GM21423 (cell line): ENCODE measurements around the gene RELCH.
"Not testable (repeated sequence)": the region's sequence is repeated elsewhere in the genome, so short reads cannot be mapped to it uniquely, and the experiment has no call there.

Source experiments
- ATAC-seq: cut with Tn5 transposase; IDR thresholded peaks from one replicate; pipeline ENCODE4 v1.9.1; 2021; ENCODE audit warnings: mild to moderate bottlenecking, moderate library complexity; ENCODE audit not compliant: unreplicated experiment

Gene RELCH, protein sequence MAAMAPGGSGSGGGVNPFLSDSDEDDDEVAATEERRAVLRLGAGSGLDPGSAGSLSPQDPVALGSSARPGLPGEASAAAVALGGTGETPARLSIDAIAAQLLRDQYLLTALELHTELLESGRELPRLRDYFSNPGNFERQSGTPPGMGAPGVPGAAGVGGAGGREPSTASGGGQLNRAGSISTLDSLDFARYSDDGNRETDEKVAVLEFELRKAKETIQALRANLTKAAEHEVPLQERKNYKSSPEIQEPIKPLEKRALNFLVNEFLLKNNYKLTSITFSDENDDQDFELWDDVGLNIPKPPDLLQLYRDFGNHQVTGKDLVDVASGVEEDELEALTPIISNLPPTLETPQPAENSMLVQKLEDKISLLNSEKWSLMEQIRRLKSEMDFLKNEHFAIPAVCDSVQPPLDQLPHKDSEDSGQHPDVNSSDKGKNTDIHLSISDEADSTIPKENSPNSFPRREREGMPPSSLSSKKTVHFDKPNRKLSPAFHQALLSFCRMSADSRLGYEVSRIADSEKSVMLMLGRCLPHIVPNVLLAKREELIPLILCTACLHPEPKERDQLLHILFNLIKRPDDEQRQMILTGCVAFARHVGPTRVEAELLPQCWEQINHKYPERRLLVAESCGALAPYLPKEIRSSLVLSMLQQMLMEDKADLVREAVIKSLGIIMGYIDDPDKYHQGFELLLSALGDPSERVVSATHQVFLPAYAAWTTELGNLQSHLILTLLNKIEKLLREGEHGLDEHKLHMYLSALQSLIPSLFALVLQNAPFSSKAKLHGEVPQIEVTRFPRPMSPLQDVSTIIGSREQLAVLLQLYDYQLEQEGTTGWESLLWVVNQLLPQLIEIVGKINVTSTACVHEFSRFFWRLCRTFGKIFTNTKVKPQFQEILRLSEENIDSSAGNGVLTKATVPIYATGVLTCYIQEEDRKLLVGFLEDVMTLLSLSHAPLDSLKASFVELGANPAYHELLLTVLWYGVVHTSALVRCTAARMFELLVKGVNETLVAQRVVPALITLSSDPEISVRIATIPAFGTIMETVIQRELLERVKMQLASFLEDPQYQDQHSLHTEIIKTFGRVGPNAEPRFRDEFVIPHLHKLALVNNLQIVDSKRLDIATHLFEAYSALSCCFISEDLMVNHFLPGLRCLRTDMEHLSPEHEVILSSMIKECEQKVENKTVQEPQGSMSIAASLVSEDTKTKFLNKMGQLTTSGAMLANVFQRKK

DNA sequence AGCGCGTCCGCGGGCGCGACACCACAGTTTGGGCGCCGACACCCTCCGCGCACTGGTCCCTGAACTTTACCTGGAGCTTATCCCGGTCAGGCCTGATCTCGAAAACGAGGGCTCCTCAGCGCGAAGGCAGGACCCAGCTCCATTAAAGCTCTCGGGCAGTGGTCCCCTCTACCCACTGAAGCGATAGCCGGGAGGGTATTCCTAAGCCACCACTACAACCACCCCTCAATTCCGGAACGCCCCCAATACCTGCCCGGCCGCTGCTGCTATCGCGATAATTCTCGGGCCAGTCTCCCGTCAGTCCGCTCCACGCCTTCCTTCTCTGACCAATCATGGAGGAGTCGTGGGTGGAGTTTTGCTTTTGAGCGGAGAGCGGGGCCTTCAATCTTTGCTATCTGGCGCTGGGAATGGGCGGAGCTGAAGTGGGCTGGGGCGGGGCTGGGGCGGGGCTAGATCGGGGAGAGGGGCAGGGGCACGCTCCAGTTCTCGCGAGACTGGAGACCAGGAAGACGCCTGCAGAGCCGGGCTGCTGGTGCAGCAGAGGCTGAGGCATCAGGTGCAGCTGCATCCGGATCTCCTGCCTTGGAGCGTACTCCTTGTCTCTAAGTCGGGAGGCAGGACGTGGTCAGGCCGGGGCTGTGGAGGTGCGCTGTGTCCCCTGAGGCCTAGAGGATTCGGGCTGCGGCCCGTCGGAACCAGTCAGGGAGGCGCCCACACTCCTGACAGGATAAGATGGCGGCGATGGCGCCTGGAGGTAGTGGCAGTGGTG is at the start of gene RELCH, which contains the start of gene PIGN:
RELCH (plus strand) TSS at position 482 of the 769 bp plus-strand sequence; CDS start at position 733, 251 bp downstream.
PIGN (minus strand) TSS at position 283 of the 769 bp plus-strand sequence. CDS start 25,703 bp downstream, outside the sequence.
- peak; percentile 91 for ATAC-seq

DNA sequence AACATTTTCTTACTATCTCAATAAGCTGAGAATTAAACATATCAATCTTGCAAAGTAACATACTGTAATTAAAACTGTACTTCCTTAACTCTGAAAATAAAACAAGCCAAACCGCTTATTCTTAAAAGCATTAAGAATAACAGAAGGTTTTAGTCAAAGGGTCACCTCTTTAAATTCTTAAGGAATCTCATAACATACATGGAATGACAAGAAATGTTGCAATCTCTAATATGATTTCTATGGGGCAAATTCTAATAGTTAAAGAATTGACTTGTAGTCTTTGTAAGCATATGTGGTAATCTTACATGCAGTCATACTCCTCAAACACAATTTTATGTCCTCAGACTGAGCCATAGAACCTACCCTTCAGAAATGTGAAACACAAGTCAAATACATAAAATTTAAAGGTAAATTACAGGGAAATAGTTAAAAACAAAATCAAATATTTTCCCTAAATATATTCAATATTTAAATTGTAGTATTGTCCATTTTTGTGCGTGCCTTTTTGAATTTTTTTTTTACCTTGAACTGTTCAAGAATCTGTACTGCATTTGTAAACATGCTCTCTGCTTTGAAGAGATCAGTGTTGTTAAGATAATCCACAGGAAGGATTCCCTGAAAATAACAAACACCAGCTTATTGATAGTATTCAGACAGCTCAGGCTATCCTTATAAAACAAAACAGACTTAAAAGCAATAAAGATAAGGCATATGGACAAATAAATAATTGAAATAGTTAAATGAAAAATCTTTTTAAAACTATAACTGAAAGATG is 48.4 kb upstream of the RELCH start:
- ATAC-seq, result no peak

DNA sequence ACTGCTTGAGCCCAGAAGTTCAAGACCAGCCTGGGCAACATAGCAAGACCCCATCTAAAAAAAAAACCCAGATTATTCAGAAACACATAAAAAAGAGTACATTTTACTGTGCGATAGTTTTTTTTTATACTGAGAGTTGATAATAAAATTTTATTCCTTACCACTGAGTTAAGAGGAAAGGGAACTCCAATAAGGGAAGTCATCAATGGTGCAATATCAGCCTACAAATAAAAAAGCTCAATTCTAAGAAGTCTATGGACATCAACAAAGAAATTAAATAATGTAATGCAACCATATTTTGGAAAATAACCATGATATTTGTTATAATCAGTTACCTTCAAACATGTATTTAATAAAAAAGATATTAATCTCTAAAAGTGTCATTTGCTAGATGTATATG is 46.8 kb upstream of the RELCH start:
- ATAC-seq, result no peak

DNA sequence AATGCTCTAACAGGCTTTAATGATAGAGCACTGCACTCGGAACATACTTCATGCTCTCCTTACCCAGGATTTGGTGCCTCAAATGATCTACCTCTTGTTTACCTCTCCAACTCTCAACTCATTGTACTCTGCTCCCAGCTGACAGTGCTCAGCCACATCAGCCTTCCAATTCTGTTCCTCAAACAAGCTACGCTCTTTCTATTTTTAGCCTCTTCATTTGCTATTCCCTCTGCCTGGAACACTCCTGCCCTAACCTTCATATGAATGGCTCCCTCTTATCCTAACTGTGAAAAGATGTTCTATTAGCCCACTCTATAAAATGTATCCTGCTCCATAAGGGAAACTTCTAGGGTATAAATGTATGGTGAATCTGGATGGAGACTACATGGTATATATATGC is 42.7 kb upstream of the RELCH start:
- no peak for ATAC-seq

DNA sequence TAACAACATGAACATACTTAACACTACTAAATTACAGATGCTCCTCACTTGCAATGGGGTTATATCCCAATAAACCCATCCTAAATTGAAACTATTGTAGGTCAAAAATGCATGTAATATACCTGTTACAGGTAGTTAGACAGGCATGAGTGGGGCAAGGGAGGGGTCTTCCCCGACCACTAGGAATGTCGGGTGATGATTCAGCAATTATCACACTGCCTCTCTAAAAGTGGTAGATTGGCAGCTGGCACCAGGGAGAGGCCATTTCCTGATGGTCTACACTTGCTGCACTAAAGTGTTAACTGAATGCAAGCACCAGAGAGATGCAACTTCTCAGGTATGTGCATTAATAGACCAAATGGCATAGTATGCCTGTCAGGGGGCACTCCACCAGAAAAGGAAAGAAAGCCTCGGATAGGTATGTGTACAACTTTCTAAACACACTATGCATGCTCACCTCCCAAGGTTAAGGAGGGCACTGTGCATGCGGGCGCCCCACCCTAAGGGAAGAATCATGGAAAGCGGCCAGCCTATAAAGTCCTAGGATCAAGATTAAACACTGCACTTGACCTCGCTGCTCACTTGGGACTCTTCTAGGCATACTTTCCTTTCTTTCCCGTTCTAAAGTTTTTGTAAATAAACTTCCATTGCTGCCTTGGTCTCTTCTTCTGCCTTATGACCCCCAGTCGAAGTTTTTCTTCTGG is 35.8 kb upstream of the RELCH start:
- ATAC-seq, result no peak

DNA sequence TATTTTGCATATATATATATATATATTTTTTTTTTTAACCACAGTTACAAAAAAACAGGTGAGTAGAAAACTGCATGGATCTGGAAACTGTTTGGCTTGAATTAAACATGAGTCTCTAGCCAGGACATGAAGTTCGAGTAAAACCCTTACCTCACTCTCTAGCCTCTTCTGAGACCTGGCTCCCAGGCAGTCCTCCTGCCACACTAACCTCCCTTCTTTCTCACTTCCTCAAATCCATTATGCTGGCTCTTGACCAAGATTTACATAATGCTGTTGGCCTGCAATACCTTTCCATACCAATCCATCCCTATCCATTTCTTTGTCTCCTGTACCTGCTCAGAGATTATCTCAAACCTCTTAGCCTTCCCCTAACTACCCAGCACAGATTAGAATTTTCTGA is 34.2 kb upstream of the RELCH start:
- peak; percentile 62 for ATAC-seq

DNA sequence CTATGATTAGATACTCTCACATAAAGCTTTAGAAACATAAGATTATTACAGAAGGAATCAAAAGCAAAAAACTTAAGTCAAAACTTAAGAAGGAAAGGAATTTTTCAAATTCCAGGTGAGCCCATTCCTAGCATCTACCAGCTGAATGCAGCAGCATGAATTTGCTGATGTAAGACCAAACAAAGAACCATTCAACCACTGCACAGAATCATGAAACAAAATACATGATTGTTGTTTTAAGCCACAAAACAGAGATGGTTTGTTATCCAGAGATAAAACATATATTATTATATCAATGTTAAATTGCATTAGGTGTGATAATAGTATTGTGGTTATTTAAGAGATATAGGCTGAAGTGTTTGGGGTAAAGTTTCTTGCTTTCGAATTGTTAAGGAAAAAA is 29.2 kb upstream of the RELCH start:
- no peak for ATAC-seq

DNA sequence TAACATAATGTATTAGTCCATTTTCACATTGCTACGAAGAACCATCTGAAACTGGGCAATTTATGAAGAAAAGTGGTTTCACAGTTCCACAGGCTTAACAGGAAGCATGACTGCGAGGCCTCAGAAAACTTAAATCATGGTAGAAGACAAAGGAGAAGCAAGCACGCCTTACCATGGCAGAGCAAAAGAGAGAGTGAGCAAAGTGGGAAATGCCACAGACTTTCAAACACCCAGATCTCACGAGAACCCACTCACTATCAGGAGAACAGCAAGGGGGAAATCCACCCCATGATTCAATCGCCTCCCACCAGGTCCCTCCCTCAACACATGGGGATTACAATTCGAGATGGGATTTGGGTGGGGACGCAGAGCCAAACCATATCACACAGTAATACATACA is 22.7 kb upstream of the RELCH start:
- ATAC-seq, result no peak

DNA sequence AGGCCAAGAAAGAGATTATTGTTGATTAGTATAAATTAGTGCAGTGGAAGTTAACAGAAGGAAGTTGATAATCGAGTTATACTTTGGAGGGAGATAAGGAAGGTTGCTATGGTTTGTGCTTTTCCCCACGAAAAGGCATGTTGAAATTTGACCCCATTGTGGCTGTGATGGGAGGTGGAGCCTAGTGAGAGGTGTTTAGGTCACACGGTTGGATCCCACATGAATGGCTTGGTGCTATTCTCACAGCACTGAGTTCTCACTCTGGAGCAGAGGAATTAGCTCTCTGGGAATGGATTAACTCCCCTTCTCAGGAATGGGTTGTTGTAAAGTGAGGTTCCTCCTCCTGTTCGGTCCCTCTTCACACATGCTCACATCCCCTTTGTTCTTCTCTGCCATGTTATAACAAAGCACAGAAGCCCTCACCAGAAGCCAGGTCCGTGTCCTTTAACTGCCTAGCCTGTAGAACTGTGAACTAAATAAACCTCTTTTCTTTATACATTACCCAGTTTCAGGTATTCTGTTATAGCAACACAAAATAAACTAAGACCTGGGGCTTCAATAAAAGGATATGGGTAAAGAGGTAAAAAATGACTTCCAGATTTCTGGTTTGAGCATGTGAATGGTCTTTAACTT is 22.1 kb upstream of the RELCH start:
- ATAC-seq, result no peak

DNA sequence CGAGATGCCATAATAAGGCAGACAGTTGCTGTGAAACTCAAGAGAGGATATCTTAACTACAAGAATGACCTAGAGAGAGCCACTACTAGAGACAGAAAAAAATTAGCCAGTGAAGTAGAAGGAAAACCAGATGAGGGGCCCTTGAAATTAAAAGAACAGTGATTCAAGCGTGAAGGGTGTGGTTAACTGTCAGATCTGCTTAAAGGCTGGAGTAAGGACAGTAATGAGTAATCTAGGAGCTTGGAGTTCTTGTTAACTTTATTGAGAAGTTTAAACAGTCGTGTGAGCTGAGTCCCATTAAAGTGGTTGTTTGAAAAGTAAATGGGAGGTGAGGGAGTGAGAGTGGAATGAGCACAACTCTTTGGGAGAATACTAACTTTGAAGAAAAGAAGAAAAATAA is 21.5 kb upstream of the RELCH start:
- no peak for ATAC-seq

DNA sequence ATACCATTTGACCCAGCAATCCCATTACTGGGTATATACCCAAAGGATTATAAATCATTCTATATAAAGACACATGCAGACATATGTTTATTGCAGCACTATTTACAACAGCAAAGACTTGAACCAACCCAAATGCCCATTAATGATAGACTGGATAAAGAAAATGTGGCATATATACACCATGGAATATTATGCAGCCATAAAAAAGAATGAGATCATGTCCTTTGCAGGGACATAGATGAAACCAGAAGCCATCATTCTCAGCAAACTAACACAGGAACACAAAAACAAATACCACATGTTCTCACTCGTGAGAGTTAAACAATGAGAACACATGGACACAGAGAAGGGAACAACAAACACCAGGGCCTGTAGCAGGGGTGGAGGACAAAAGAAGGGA is 20.5 kb upstream of the RELCH start:
- not testable (repeated sequence) for ATAC-seq

DNA sequence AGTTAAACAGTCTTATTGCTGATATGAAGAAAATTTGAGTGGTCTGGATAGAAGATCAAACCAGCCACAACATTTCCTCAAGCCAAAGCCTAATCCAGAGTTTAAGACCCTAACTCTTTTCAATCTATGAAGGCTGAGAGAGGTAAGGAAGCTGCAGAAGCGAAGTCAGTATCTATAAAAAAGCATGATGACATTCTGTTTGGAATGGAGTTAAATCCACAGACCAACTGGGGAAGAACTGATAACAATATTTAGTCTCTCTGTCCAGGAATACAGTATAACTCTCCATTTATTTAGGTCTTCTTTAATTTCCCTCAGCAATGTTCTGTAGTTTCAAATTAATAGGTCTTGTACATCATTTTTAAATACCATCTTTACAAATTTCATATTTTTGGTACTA is 16.2 kb upstream of the RELCH start:
- no peak for ATAC-seq

DNA sequence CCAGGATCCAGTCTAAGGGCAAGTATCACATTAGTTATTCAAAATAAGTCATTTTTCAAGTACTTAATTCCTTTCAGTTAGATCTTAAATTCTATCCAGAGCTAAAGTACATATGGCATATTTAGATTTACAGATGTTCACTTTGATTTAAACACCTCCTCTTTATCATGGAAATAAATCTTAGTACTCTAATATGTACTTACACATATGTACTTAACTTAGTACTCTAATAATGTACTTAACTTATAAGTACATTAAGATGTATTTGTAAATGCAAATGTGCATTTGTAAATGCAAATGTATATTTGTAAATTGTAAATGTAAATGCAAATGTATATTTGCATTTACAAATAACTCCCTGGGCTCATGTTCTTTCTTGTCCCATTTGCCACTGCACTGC is 14.8 kb upstream of the RELCH start:
- no peak for ATAC-seq

DNA sequence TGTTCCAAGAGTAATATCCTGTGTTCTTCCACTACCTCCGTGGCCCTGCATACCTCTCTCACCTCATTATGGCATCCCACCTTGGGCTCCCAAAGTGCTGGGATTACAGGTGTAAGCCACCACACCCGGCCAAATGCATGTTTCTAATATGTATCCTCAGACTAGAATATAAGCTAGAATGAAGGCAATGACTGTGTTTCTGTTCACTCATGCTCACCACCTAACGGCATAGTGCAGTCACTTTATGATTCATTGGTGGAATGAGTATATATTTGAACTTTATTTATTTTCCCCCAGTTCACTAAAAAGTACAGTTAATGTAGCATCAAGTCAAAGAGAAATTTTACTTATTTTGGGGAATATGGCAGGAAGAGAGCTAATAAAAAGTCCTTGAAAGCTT is 11.5 kb upstream of the RELCH start:
- no peak for ATAC-seq

DNA sequence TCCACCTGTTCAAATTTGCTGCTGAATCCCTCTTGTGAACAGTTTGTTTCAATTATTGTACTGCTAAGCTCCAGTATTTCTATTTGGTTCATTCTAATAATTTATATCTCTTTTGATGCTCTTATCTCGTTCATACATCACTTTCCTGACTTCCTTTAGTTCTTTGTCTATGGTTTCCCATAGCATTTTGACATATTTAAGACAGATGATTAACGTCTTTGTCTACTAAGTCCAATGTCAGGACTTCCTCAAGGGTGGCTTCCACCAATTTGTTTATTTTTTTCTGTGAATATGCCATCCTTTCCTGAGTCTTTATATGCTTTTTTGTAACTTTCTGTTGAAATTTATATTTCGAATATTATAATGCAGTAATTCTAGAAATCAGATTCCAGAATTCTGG is 9.8 kb upstream of the RELCH start:
- ATAC-seq, result no peak

DNA sequence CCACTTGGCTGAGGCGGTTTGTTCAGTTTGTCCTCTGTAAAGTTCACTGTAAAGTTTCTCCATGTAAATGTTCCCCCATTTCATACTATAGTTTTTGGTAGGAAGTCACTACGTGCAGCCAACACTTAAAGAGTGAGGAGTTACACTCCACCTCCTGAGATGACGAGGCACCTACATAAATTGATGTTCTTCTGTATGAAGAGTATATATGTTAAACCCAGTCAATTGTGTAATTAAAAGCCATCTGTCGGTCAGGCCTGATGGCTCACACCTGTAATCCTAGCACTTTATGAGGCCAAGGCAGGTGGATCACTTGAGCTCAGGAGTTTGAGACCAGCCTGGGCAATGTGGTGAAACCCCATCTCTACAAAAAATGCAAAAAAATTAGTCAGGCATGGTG is 7.8 kb upstream of the RELCH start:
- ATAC-seq, result no peak

DNA sequence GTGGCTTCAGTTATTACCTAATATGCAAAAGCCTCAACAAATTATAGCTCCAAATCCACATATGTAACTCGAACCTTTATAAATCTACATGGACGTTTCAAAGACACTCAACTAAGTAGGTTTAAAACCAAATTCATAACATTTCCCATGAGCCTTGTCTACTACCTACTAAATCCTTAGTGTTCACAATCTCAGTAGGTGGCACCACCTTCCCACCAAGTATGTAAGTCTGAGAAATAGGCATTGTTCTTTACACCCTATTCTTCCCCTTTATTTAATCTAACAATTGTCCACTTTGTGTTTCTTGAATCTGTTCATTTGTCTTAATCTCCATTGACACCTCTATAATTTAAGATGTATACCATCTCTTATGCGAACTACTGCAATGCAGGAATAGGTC is 4.8 kb upstream of the RELCH start:
- ATAC-seq, result no peak

DNA sequence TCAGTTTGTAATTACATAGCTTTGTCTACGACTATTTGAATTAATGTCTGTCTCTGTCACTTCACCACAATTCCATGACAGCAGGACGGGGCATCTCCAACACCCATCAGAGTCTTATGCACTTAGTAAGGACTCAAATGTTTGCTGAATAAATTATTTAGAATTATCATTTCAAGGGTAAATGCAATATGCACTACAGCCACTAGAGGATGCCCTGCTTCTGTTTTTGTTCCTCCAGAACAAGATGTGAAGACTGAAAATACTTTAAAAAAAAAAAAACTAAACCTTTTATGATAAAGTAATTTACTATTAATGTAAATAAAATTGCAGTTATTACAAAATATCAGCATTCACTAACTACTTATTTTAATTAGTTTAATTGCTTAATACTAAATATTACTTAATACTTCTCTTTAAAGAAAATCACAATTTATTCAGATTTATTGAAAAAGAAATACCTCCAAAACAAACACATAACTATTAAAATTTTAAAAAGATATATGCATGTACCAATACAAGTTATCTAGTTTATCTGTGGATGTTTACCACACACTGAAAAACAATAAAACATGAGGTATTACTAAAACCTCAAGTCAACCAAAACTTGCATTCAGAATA is 3.4 kb upstream of the RELCH start:
- no peak for ATAC-seq
